Uterus (tissue), 4 donors: ENCODE measurements around the gene AUTS2. TPM values are rescaled to one million over a fixed set of nuclear protein-coding genes. Genes with fewer than 3 reads are reported as not detected.

Experiments used
- DNase-seq, 2 donors: peaks; one replicate each; pipeline ENCODE4 v3.0.0-alpha.2; 2019 to 2020
- H3K27ac ChIP-seq, 2 donors: fragments of 200-600 bp; sonication (generic); 1 replicate in 1 of 2; 2 replicates in 1 of 2; pipeline ENCODE4 v1.5.1; 2016 to 2018
- H3K27me3 ChIP-seq, 2 donors: fragments of 200-600 bp; sonication (generic); one replicate each; pipeline ENCODE4 v1.5.1; 2018 to 2019; ENCODE audit warnings: control low read depth in 1 of 2
- H3K36me3 ChIP-seq, 2 donors: fragments of 200-600 bp; sonication (generic); one replicate each; pipeline ENCODE4 v1.5.1; 2019; ENCODE audit warnings: control low read depth in 1 of 2
- H3K4me1 ChIP-seq, 2 donors: fragments of 200-600 bp; sonication (generic); one replicate each; pipeline ENCODE4 v1.5.1; 2018 to 2019; ENCODE audit warnings: control low read depth in 1 of 2
- H3K4me3 ChIP-seq, 2 donors: fragments of 200-600 bp; sonication (generic); 1 replicate in 1 of 2; 2 replicates in 1 of 2; pipeline ENCODE4 v1.5.1; 2018 to 2019; ENCODE audit warnings: mild to moderate bottlenecking in 1 of 2
- H3K9me3 ChIP-seq, 2 donors: fragments of 200-600 bp; sonication (generic); one replicate each; pipeline ENCODE4 v1.5.1; 2019; ENCODE audit warnings: control low read depth in 1 of 2
- CTCF ChIP-seq, 4 experiments: fragments of 200-600 bp in 2 of 4; fragments of 450-650 bp in 2 of 4; sonication (generic) in 2 of 4; IDR thresholded peaks; one replicate each; pipeline ENCODE4 v1.5.1; 2016 to 2019; ENCODE audit warnings: antibody characterized with exemption in 4 of 4, mild to moderate bottlenecking in 2 of 4, moderate library complexity in 1 of 4
- POLR2A ChIP-seq, 2 donors: fragments of 450-650 bp; IDR thresholded peaks; one replicate each; pipeline ENCODE4 v1.6.1; 2016; ENCODE audit warnings: antibody characterized with exemption in 2 of 2, mild to moderate bottlenecking in 1 of 2, moderate library complexity in 1 of 2
- intact Hi-C: fragments of 100-400 bp; cut with DNase I; formaldehyde crosslinking; loops from one replicate; pipeline ENCODE4 v1.15.1; 2023; ENCODE audit warnings: low total_unique reads
- total RNA-seq, 4 donors: library from RNA; depleted of rRNA in 3 of 4; stranded (reverse); fragments of >200 nt in 3 of 4; gene quantifications; one replicate each; pipeline versions ENCODE4 v1.1.0 to v1.2.4, GENCODE V29; 2014 to 2023
- donor health status: DM: yes; HTN: yes; CAD: no.

AUTS2 gene
- total RNA-seq, 4 donors from 2014 or later: 10.5 to 58.2 (median 30.0) TPM

GRCh38 chr7:70665997-70666396, 1067.7 kb downstream of the AUTS2 start:
- Histone ChIP-seq H3K27me3 (no peaks in the 10 kb centered on the region), H3K4me1 (no peaks in the 10 kb centered on the region), H3K4me3 (no peak overlapping the region), H3K27ac (no peak overlapping the region), H3K9me3 (no peaks in the 10 kb centered on the region), H3K36me3 (no peaks in the 10 kb centered on the region)
- TF ChIP-seq CTCF (IDR thresholded peaks at IDR 0.05) (no peak), POLR2A (IDR thresholded peaks at IDR 0.05) (no peak)
- intact Hi-C loops: no loop called here
- DNase-seq: no peak

- no peaks in the 10 kb centered on the region for H3K27me3 ChIP-seq
- no peak for TF ChIP-seq POLR2A (IDR thresholded peaks at IDR 0.05)
- no peak for TF ChIP-seq CTCF (IDR thresholded peaks at IDR 0.05)
- no peak overlapping the region for H3K4me3 ChIP-seq
- intact Hi-C loops: no loop called here
- H3K27ac ChIP-seq: no peak overlapping the region
- no peaks in the 10 kb centered on the region for H3K9me3 ChIP-seq
- no peak for DNase-seq
- H3K36me3 ChIP-seq: no peaks in the 10 kb centered on the region
- H3K4me1 ChIP-seq: no peaks in the 10 kb centered on the region
Observed at GRCh38 chr7:70667406-70667805, 1069.1 kb downstream of the AUTS2 start.

GRCh38 chr7:70668606-70669358, 1070.5 kb downstream of the AUTS2 start:
- TF ChIP-seq POLR2A (IDR thresholded peaks at IDR 0.05) (no peak), CTCF (IDR thresholded peaks at IDR 0.05) (no peak)
- Histone ChIP-seq H3K27ac (no peak overlapping the region), H3K4me1 (no peaks in the 10 kb centered on the region), H3K27me3 (no peaks in the 10 kb centered on the region), H3K9me3 (no peaks in the 10 kb centered on the region), H3K36me3 (no peaks in the 10 kb centered on the region), H3K4me3 (no peak overlapping the region)
- intact Hi-C loops: no loop called here
- DNase-seq: no peak

- no peaks in the 10 kb centered on the region for H3K9me3 ChIP-seq
- H3K27ac ChIP-seq: no peak overlapping the region
- no peaks in the 10 kb centered on the region for H3K36me3 ChIP-seq
- intact Hi-C loops: no loop called here
- no peaks in the 10 kb centered on the region for H3K4me1 ChIP-seq
- no peak overlapping the region for H3K4me3 ChIP-seq
- no peak for TF ChIP-seq POLR2A (IDR thresholded peaks at IDR 0.05)
- TF ChIP-seq CTCF (IDR thresholded peaks at IDR 0.05): no peak
- no peak for DNase-seq
- no peaks in the 10 kb centered on the region for H3K27me3 ChIP-seq
Observed at GRCh38 chr7:70669854-70670253, 1071.6 kb downstream of the AUTS2 start.

- intact Hi-C loops: no loop called here
- Histone ChIP-seq H3K4me1 (no peaks in the 10 kb centered on the region), H3K36me3 (no peaks in the 10 kb centered on the region), H3K4me3 (no peak overlapping the region), H3K27ac (no peak overlapping the region), H3K27me3 (no peaks in the 10 kb centered on the region), H3K9me3 (no peaks in the 10 kb centered on the region)
- no peak for TF ChIP-seq CTCF (IDR thresholded peaks at IDR 0.05)
- no peak for TF ChIP-seq POLR2A (IDR thresholded peaks at IDR 0.05)
- no peak for DNase-seq
Observed at GRCh38 chr7:70670288-70670687, 1072.0 kb downstream of the AUTS2 start.
